Mononuclear cell (primary cell): ENCODE data around the gene DNAJC6. TPM values are rescaled to one million over a fixed set of nuclear protein-coding genes. Genes with fewer than 3 reads are reported as not detected.

ENCODE experiments used
- H3K27me3 ChIP-seq: 2 replicates; pipeline ENCODE4 v1.6.0; 2011; ENCODE audit warnings: low read length, control low read depth; ENCODE audit not compliant: insufficient read depth
- H3K4me1 ChIP-seq: 2 replicates; pipeline ENCODE4 v1.5.1; 2011; ENCODE audit warnings: mild to moderate bottlenecking, low read length, control low read depth; ENCODE audit not compliant: insufficient read depth
- H3K4me3 ChIP-seq: 2 replicates; pipeline ENCODE4 v1.5.1; 2011; ENCODE audit warnings: mild to moderate bottlenecking, low read length, moderate library complexity
- H3K9me3 ChIP-seq: 2 replicates; pipeline ENCODE4 v1.5.1; 2011; ENCODE audit warnings: low read depth, mild to moderate bottlenecking, control low read depth, low read length
- total RNA-seq: library from RNA; depleted of rRNA; stranded (reverse); fragments of >200 nt; gene quantifications from one replicate; pipeline ENCODE4 v1.2.3, GENCODE V29; 2012

Gene DNAJC6
- total RNA-seq, 1 donor, result 8.5 TPM

DNA sequence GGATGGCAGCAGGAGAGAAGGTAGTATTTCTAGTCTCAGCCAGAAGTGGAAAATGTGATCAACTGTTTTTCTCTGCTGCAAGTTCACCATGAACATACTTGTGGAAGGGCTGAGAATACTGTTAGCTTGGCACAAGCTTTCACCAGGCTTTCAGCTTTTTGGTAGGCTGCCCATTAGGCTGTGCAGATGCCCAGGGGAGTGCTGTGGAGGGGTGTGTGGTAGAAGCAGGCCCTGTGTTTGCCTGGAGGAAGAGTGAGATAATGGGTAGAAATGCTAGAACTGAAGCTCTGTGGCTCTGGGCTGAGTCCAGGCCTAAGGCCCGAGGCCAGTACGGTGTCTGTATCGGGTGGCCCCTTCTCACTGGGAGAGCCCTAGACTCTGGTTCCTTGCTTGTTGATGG lies 9.8 kb downstream of the DNAJC6 start:
- Histone ChIP-seq H3K9me3 (no peaks in the 10 kb centered on the region), H3K4me1 (no peaks in the 10 kb centered on the region), H3K27me3 (no peaks in the 10 kb centered on the region), H3K4me3 (no peak overlapping the region)

DNA sequence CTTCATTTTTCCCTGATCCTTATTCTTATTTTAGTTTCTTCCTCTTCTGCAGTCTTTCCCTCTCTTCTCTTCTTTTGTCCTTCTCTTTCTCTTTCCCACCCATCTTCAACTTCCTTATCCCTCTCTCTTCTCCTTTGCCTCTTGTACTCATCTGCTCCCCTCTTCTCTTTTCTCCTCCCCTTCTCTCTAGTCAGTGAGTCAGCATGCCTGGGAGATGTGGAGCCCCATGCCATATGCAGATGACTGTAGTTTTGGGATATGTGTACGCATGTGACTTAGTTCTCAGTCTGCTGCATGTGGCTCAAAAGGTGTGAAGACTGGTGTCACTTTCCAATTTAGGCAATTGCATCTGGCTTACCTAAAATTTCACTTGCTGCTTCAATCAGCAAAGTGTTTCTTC lies 10.4 kb downstream of the DNAJC6 start:
- H3K4me1 ChIP-seq, result no peaks in the 10 kb centered on the region
- H3K27me3 ChIP-seq, result no peaks in the 10 kb centered on the region

DNA sequence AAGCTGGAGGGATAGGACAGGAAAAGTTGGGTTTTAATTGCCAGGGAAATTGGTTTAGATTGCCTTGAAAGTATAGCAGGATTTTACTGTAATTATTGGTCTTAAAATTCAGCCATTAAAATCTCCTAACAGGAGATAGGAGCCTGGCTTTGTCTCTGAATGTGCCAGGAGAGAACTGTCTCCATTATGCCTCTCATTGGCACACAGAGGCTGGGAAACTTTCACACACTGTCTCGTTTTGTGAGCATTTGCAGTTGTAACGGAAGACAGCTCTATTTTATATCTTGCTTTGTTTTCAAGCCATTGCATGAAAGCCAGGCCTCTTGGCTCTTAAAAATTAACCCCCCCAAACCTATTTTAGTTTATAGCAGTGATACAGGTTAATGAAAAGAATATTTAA lies 12.5 kb downstream of the DNAJC6 start:
- H3K4me3 ChIP-seq, result no peak overlapping the region
- no peaks in the 10 kb centered on the region for H3K27me3 ChIP-seq
- no peaks in the 10 kb centered on the region for H3K9me3 ChIP-seq
- H3K4me1 ChIP-seq, result no peaks in the 10 kb centered on the region

More for the DNA sequence above, 10.4 kb downstream of the DNAJC6 start:
- Histone ChIP-seq H3K4me3 (no peak overlapping the region), H3K9me3 (no peaks in the 10 kb centered on the region)

DNA sequence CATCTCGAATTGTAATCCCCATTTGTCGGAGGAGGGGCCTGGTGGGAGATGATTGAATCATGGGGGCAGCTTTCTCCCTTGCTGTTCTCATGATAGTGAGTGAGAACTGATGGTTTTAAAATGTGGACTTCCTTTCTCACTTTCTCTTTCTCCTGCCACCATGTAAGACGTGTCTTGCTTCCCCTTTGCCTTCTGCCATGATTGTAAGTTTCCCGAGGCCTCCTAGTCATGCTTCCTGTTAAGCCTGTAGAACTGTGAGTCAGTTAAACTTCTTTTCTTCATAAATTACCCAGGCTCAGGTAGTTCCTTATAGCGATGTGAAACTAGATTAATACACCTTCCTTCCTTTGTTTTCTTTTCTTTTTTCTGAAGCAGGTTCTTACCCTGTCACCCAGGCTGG lies 13.9 kb downstream of the DNAJC6 start:
- Histone ChIP-seq H3K4me3 (no peak overlapping the region), H3K27me3 (no peaks in the 10 kb centered on the region), H3K4me1 (no peaks in the 10 kb centered on the region), H3K9me3 (no peaks in the 10 kb centered on the region)

DNA sequence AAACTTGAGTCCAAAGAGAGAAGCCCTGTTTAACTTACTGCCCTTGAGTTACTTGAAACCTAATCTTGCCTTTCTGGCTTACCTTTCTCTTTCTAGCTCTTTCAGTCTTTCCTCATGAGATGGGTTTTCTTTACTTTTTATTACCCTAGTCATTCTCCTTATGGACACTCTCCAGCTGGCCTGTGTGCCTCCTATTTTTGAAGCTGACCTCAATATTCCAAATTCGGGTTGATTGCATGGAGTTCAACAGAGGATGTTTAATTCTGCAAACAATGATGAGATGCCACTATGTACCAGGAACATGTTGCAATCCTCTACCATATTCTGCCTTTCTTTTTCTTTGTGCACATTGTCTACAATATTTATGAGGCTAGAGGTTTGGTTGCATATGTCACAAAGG lies 20.7 kb downstream of the DNAJC6 start:
- no peaks in the 10 kb centered on the region for H3K27me3 ChIP-seq
- H3K9me3 ChIP-seq, result no peaks in the 10 kb centered on the region

DNA sequence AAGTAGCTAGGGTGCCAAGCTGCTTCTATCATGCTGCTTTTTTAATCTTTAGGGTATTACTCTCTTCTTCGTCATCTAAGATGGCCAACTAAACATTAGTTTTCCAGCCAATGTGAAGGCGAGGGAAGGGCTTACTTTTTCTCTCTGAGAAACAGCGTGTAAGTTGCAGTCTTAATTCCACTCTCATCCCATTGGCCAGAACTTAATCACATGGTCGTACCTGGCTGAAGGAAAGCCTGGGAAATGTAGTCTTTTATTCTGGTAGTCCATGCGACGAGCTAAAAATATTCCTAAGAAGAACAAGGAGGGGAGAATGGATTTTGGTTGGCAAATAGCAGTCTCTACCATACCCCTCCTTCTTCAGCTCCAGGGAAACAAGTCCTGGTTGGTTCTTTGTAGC lies 21.5 kb downstream of the DNAJC6 start:
- Histone ChIP-seq H3K4me3 (no peak overlapping the region), H3K27me3 (no peaks in the 10 kb centered on the region), H3K9me3 (no peaks in the 10 kb centered on the region), H3K4me1 (no peaks in the 10 kb centered on the region)

More for the DNA sequence above, 20.7 kb downstream of the DNAJC6 start:
- no peaks in the 10 kb centered on the region for H3K4me1 ChIP-seq
- H3K4me3 ChIP-seq, result no peak overlapping the region

DNA sequence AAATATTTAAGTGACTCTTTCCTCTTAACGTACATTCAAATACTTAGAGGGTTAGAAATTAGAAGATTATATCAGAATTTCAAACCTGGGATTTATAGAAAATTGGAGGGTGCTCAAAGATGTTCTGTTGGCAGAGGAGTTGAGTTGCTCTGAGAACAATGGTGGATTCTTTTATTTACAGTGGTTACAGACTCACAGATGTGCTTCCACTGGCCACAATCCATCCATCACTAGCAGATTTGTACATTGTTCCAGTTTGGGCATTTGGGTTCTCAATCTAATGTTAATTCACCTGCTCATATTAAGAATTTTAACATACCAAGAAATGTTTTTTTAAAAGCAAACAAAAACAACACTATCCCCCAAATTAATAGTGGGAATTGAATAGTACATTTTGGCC lies 23.5 kb downstream of the DNAJC6 start:
- Histone ChIP-seq H3K27me3 (no peaks in the 10 kb centered on the region), H3K4me3 (no peak overlapping the region), H3K4me1 (no peaks in the 10 kb centered on the region), H3K9me3 (no peaks in the 10 kb centered on the region)

DNA sequence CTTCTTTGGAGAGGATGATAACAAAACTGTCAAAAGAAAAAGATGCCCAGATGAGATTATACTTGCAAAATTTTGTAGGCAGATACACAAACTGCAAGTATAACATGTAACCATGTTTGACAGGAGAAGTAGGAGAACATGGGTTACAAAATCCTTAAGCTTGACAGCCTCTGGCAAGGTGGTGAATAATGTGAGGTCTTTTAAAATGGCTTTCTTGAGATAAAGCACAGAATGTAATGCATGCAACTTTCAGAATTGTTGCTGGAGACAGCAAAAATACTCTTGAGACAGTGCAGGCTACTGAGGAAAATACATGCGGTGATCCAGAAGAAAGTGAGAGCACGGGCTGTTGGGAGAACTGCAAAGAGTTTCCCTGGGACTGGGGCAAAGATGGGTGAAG lies 24.7 kb downstream of the DNAJC6 start:
- H3K9me3 ChIP-seq, result no peaks in the 10 kb centered on the region
- H3K4me3 ChIP-seq, result no peak overlapping the region
- no peaks in the 10 kb centered on the region for H3K4me1 ChIP-seq

DNA sequence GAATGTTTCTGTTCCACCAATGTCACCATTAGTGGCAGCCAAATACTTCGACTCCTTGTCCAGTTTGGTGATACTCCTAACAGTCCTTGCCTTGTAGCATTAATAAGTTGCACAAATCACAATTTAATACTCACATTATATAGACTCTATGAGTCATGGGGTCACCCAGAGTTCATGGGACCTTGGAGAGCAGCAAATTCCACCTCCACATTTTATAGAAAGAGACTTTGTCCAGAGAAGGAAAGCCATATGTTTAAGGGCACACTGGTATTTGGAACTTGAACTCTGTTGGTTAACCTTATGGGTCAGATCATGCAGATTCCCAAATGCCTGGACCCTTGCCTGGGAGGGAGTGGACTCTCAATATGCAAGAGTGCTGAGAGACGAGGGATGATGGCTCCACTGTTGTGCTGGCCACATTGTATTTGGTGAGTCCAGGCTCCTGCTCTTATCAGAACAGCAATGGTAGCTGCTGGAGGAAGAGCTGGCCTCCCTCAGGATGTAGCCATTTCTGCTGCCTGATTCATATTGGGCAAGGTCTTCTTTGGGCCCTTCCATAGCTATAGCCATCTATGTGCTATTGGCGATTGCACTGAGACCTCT lies 30.6 kb downstream of the DNAJC6 start:
- Histone ChIP-seq H3K4me1 (no peaks in the 10 kb centered on the region), H3K9me3 (no peaks in the 10 kb centered on the region), H3K4me3 (no peak overlapping the region), H3K27me3 (no peaks in the 10 kb centered on the region)

More for the DNA sequence above, 24.7 kb downstream of the DNAJC6 start:
- H3K27me3 ChIP-seq, result no peaks in the 10 kb centered on the region

DNA sequence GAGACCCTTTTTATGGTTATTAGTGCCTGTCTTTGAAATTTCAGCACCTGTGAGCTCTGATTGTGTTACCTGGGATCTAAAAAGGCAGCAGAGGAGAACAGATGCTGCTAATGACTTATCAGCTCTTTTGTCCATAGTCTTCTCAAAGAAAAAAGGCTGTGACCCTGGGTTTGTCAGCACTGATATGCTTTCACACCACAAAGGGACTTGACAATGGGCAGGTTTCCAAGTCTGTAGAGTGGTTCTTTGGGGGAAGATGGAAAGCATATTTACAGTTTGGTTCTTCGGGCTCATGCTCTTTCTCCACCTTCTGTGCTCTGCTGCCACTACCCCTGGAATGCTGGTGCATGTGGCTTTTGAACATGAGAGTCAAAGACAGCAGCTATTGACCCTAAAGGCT lies 32.0 kb downstream of the DNAJC6 start:
- Histone ChIP-seq H3K9me3 (no peaks in the 10 kb centered on the region), H3K27me3 (no peaks in the 10 kb centered on the region), H3K4me1 (no peaks in the 10 kb centered on the region), H3K4me3 (no peak overlapping the region)

DNA sequence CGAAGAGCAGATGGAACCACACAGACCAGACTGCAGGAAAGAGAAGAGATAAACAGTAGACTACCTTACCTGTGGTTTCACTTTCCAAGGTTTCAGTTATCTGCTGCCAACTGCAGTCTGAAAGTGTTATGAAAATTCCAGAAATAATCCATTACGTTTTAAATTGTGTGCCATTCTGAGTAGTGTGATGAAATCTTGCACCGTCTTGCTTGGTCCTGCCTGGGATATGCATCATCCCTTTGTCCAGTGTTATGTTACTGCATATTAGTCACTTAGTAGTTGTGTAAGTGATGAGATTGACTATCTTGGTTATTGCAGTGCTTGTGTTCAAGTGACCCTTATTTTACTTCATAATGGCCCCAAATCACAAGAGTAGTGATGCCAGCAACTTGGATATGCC lies 33.9 kb downstream of the DNAJC6 start:
- Histone ChIP-seq H3K4me3 (no peak overlapping the region), H3K4me1 (no peaks in the 10 kb centered on the region), H3K9me3 (no peaks in the 10 kb centered on the region), H3K27me3 (no peaks in the 10 kb centered on the region)

DNA sequence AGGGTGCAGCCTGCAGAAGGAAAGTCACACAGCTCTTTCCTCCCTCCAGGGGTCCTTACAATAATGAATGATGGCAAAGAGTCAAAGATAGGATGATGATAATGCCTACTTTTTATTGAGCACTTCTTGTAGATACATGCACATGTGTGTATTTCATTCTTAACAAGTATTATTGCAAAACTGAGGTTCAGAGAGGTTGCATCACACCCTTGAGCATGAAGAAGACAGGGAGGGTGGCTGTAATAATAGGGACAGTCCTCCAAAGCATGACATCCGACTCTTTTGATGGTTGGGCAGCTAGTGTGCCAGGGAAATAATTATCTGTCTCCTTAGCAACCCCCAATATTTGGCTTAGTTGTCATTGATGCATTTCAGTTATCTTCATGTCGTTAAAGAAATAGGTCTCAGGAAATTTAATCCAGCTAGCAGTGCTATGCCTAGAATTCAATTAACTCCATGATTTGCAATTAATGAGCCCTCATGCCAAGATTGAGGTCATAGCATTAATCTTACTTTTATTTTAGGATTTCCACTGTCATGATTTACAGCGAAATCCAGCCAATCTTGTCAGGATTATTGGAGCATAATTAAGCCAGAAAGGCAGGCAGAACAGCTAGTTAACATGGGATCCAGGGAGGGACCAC lies 35.0 kb downstream of the DNAJC6 start:
- no peaks in the 10 kb centered on the region for H3K27me3 ChIP-seq
- no peaks in the 10 kb centered on the region for H3K4me1 ChIP-seq
- H3K9me3 ChIP-seq, result no peaks in the 10 kb centered on the region
- H3K4me3 ChIP-seq, result no peak overlapping the region

DNA sequence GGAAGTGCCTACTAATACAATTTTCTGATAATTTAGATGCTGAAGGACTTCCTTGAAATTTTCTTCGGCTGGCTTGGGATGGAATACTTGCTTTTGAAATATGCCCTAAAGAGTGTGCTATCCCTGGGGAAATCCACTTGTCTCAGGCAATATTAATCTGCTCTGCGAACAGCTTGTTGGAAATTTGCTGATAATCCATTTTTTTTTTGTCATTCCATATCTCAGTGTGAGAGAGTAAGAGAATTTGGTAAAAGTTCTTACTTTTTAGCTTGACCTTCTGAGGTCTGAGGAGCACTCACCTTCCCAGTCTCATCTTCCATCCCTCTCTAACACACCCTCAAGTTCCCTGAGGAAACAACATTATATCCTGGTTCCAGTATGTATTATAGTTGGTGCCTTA lies 36.8 kb downstream of the DNAJC6 start:
- H3K9me3 ChIP-seq, result no peaks in the 10 kb centered on the region
- H3K4me1 ChIP-seq, result no peaks in the 10 kb centered on the region
- H3K27me3 ChIP-seq, result no peaks in the 10 kb centered on the region
- H3K4me3 ChIP-seq, result no peak overlapping the region

DNA sequence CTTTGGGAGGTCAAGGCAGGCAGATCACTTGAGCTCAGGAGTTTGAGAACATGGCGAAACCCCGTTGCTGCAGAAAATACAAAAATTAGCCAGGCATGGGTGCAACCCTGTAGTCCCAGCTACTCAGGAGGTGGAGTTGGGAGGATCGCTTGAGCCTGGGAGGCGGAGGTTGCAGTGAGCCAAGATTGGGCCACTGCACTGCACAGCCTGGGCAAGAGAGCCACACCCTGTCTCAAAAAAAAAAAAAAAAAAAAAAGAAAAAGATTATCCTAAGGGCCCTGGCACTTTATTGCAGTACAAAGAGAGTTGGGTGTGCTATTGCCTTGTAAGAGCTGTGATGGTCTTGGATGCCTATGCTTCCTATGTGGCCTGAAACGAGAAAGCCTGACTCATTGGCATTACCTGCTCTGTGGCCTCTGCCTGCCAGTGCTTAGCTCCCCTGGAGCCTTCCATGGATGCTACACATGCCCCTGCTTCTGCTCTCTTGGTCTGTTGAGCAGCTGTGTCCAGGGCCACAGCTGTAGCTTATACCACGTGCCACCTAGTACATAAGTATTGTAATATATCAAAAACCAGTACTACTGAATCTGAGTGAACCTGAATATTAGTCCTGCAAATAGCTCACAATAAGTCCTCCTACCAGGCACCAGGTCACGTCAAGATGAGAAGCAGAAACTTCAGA lies 45.8 kb downstream of the DNAJC6 start:
- Histone ChIP-seq H3K27me3 (no peaks in the 10 kb centered on the region), H3K4me1 (no peaks in the 10 kb centered on the region), H3K4me3 (no peak overlapping the region)

DNA sequence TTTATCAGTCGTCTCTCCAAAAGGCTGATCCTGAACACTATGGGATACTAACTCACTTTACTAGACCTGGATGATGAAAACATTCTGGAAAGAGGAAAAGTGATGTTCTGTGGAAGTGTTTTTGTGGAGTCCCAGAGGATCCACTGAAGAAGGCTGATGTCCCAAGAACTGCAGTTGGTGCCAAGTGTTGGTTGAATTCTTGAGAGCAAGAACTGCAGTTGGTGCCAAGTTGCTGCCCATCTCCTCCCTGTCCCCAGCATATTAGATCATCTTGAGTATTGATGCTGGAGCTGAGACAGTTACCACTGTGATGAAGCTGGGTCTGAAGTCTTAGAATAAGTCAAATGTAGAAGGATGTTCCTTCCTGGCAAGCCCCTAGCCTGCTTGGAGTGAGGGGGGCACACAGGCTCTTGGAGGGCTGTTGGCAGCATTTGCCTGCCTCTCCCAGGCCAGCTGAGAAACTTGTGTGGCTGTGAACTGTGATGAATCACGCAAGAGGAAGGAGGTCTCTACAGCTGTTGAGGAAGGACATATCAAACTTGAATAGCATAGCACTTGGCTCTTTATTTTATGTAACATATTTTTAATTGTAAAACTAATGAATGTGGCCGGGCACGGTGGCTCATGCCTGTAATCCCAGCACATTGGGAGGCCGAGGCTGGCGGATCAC lies 48.1 kb downstream of the DNAJC6 start:
- no peak overlapping the region for H3K4me3 ChIP-seq
- no peaks in the 10 kb centered on the region for H3K4me1 ChIP-seq
- H3K9me3 ChIP-seq, result no peaks in the 10 kb centered on the region
- no peaks in the 10 kb centered on the region for H3K27me3 ChIP-seq

More for the DNA sequence above, 45.8 kb downstream of the DNAJC6 start:
- H3K9me3 ChIP-seq, result no peaks in the 10 kb centered on the region
